ENCODE data around the gene MARK3.
"Not testable (repeated sequence)": the region's sequence is repeated elsewhere in the genome, so short reads cannot be mapped to it uniquely, and the experiment has no call there.

The MARK3 gene

GRCh38 chr14:103495854-103496253 lies 110.6 kb downstream of the MARK3 start:
- DNase-seq: no peak

GRCh38 chr14:103496776-103497175 lies 111.6 kb downstream of the MARK3 start:
- no peak for DNase-seq

DNA sequence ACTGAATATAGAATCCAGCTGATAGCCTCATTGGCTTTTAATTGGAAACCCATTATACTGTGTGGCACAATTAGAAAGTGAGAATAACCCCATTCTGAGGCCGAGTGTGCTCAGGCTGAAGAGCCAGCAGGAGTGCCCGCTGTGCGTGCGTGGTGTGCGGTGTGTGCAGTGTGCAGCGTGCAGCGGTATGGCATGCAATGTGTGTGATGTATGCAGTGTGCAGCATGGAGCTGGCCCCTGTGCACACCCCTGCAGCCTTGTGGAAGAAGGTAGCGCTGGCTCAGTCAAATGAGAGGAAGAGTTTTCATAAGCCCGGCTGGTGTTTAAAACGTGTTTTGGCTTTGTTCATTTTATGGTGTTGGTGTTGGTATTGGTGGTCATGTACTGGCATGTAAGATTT lies 114.5 kb downstream of the MARK3 start:
- DNase-seq: no peak

DNA sequence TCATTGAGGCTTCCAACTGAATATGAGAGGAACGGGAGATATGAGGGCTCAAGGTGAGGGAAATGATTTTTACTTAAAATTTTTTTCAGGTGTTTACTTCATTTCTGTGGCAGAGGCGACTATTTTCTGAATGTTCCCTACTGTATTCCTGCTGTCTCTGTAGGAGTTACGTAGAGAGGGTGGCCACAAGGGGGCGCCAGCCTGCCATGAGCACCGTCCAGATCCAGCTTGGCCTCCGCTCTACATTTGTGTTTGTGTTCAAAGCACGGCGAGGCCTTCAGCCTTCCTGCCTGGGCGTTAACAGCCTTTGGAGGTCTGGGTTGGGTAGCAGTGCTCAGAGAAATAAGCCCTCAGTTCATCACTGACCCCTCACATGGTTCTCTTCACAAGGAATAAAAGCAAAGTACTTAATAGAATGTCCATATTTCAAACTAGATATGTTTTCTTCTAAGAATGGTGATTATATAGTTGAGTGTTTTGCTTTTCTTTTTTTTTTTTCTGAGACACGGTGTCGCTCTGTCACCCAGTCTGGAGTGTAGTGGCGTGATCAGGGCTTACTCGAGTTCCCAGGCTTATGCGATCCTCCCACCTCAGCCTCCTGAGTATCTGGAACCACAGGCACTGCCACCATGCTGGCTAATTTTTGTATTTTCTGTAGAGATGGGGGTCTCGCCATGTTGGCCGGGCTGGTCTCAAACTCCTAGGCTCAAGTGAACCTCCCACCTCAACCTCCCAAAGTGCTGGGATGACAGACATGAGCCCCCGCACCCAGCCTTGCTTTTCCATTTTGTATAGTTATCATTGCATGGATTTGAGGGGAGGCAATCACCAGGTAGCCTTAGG lies 115.2 kb downstream of the MARK3 start:
- DNase-seq: peak; percentile 89

DNA sequence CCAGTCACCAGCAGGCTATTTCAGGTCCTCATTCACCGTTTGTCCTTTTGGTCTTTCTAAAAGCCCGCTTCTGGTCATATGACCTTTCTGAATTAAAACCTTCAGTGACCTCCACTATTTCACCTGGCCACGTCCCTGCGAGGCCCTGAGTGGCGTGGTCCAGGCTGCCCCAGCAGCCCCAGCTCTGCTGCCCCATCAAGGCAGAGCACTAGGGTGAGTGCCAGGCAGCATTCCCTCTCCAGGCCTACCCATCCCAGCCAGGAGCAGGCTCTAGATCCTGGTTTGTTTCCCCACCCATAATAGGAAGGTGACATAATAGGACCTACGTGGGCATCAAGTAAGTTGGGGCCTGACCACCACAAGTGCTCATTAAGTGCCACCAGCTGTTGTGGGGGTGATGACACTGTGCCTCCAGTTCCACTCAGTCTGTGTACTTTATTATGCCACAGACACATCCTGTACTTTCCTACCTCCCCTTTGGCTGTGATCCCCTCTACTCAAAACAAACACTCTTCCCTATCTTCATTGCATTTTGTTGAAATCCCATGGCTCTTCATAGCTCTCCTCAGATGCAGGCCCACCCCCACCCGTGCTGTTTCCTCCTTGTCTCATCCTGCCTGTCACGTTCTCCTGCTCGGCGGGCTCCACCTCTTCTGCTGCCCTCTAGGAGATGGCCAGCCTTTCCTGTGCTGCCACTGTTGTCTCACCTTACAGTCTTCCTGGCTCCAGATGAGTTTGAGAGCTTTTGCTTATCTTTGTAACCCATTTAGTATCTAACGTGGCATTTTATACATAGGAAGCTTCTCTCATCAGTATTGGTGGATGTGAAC lies 116.0 kb downstream of the MARK3 start:
- DNase-seq: no peak

GRCh38 chr14:103501921-103502669 lies 116.9 kb downstream of the MARK3 start:
- no peak for DNase-seq

- DNase-seq: no peak
These were observed 117.7 kb downstream of the MARK3 start for GRCh38 chr14:103502877-103503276.

- DNase-seq: no peak
These were observed 118.1 kb downstream of the MARK3 start for GRCh38 chr14:103503296-103503695.

DNA sequence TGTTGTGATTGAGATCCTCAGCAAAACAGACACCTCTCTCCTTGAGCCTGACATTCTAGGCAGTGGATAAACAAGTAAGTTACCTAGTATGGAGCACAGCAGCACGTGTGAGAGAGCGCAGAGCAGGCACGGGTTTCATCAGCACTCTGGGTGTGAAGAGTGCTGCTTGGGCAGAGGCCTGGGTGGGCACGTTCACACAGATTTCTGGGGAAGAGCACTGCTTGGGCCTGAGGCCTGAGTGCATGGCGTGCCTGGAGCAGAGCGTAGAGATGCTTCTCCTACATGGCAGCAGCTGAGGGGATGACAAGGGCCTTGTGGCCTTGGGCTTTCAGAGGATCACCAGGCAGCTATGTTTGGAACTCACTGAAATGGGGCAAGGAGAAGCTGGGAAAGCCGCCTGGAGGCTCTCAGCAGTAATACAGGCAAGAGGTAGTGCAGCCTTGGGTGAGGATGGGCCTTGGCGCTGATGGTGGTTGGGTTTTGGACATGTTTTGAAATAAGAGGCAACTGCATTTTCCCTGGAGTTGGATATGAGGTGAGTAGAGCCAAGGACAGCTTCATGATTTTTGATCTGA lies 119.9 kb downstream of the MARK3 start:
- DNase-seq: no peak

DNA sequence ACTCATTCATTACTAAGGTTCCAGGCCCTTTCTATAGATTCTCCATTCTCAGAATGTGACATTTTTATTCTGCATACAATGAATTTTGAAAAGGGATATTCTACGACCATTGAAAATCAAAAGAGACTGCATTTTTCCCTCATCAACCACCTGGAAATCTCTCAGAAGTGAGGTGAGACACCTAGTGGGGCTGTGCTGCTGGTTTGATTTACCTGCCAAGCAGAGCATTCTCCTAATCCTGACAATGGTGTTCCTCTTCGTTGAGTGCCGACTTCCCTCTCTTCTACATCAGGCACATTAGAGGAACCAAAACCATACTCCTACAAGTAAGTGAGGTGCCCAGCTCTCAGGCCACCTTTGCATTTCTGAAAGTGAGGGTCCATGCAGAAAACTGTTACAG lies 122.5 kb downstream of the MARK3 start:
- no peak for DNase-seq

DNA sequence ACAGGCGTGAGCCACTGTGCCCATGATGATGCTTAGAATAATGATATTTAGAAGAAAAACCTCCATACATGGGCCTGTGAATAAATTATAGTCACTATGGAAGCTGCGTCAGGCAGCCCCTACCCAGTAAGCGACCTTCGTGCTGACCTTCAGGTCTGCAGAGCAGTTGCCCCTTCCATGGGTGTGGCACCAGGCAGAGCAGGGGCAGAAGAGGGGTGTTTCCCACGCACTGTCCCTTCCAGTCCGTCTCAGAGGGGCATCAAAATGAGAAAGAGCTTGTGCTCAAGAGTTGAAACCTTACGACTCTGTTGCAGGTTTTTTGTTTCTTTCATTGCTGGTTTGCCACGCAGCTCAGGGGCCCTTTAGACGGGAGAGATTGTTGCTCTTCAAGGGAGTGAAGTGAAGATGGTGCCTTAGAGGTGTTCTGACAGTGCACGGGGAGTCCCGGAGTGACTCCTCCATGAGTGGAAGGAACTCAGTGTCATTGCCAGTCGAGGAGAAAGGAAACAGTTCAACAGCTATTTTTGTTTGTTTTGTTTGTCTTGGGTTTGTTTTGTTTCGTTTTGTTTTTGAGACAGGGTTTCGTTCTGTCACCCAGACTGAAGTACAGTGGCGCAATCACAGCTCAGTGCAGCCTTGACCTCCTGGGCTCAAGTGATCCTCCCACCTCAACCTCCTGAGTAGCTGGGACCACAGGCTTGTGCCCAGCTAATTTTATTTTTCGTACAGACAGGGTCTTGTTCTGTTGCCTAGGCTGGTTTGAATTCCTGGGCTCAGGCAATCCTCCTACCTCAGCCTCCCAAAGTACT lies 123.5 kb downstream of the MARK3 start:
- DNase-seq: no peak

GRCh38 chr14:103509864-103510723 lies 124.9 kb downstream of the MARK3 start:
- no peak for DNase-seq

GRCh38 chr14:103510724-103511693 lies 125.8 kb downstream of the MARK3 start:
- no peak for DNase-seq

DNA sequence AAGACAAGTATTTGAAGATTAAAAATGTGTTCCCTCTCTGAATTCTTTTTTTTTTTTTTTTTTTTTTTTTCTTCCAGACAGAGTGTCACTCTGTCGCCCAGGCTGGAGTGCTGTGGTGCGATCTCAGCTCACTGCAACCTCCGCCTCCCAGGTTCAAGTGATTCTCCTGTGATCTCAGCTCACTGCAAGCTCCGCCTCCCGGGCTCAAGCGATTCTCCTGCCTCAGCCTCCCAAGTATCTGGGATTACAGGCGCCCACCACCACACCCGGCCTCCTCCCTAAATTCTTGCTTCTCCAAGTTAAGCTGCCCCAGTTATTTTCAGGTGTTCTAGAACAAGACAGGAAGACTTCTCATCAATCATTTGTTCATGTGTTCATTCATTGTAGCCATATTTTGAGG lies 127.0 kb downstream of the MARK3 start:
- not testable (repeated sequence) for DNase-seq

- peak; percentile 55 for DNase-seq
These were observed 127.7 kb downstream of the MARK3 start for GRCh38 chr14:103512701-103513611.

GRCh38 chr14:103514596-103515421 lies 129.6 kb downstream of the MARK3 start:
- DNase-seq: no peak

- no peak for DNase-seq
These were observed 131.4 kb downstream of the MARK3 start for GRCh38 chr14:103516426-103517173.

Data from suppressor macrophage treated with lipopolysaccharide for 4 hours (primary cell).